IPS-18c (cell line): Measurements from ENCODE around the gene MSMO1.

ENCODE experiments used
- H3K4me3 ChIP-seq: 2 replicates; pipeline ENCODE4 v1.7.0; 2013; ENCODE audit warnings: low read depth, mild to moderate bottlenecking, low read length, moderate library complexity; ENCODE audit not compliant: insufficient read depth
- H3K9me3 ChIP-seq: one replicate; pipeline ENCODE4 v1.6.1; 2013; ENCODE audit warnings: mild to moderate bottlenecking, low read length, moderate library complexity; ENCODE audit not compliant: control insufficient read depth, insufficient read depth

The MSMO1 gene

GRCh38 chr4:165375465-165375864, 48.0 kb downstream of the MSMO1 start:
- H3K9me3 ChIP-seq: no peaks in the 10 kb centered on the region

GRCh38 chr4:165378398-165378744, 50.9 kb downstream of the MSMO1 start:
- no peaks in the 10 kb centered on the region for H3K9me3 ChIP-seq
- H3K4me3 ChIP-seq: peak overlapping the region; percentile 64

More at GRCh38 chr4:165375465-165375864, 48.0 kb downstream of the MSMO1 start:
- no peak overlapping the region for H3K4me3 ChIP-seq

GRCh38 chr4:165378745-165379677, 51.5 kb downstream of the MSMO1 start, which contains the start of gene CPE:
CPE (plus strand) TSS chr4:165379008; CDS start chr4:165379222, 214 bp downstream.
- no peaks in the 10 kb centered on the region for H3K9me3 ChIP-seq
- H3K4me3 ChIP-seq: peak within 1 kb of the TSS; percentile 64

GRCh38 chr4:165379678-165380064, 52.2 kb downstream of the MSMO1 start:
- Histone ChIP-seq H3K4me3 (peak overlapping the region; percentile 64), H3K9me3 (no peaks in the 10 kb centered on the region)

- H3K4me3 ChIP-seq: no peak overlapping the region
- H3K9me3 ChIP-seq: no peaks in the 10 kb centered on the region
These were observed 53.3 kb downstream of the MSMO1 start for GRCh38 chr4:165380805-165381204.

GRCh38 chr4:165381821-165382373, 54.4 kb downstream of the MSMO1 start:
- Histone ChIP-seq H3K4me3 (no peak overlapping the region), H3K9me3 (no peaks in the 10 kb centered on the region)

- H3K4me3 ChIP-seq: no peak overlapping the region
- H3K9me3 ChIP-seq: no peaks in the 10 kb centered on the region
These were observed 55.2 kb downstream of the MSMO1 start for GRCh38 chr4:165382640-165383039.

GRCh38 chr4:165383591-165384073, 56.2 kb downstream of the MSMO1 start:
- H3K4me3 ChIP-seq: no peak overlapping the region
- H3K9me3 ChIP-seq: no peaks in the 10 kb centered on the region

GRCh38 chr4:165384186-165384585, 56.7 kb downstream of the MSMO1 start:
- Histone ChIP-seq H3K4me3 (no peak overlapping the region), H3K9me3 (no peaks in the 10 kb centered on the region)

- H3K4me3 ChIP-seq: no peak overlapping the region
- H3K9me3 ChIP-seq: no peaks in the 10 kb centered on the region
These were observed 57.1 kb downstream of the MSMO1 start for GRCh38 chr4:165384598-165384997.

- Histone ChIP-seq H3K4me3 (no peak overlapping the region), H3K9me3 (no peaks in the 10 kb centered on the region)
These were observed 57.7 kb downstream of the MSMO1 start for GRCh38 chr4:165385126-165385525.

GRCh38 chr4:165386328-165386727, 58.9 kb downstream of the MSMO1 start:
- H3K9me3 ChIP-seq: no peaks in the 10 kb centered on the region
- no peak overlapping the region for H3K4me3 ChIP-seq

GRCh38 chr4:165388756-165389155, 61.3 kb downstream of the MSMO1 start:
- H3K9me3 ChIP-seq: no peaks in the 10 kb centered on the region
- H3K4me3 ChIP-seq: no peak overlapping the region
